Liver (tissue), 3 donors: Measurements from ENCODE around the gene IGF1R.

Source experiments
- ATF3 ChIP-seq: IDR thresholded peaks from 2 replicates; pipeline ENCODE4 v1.6.1; 2016; ENCODE audit warnings: antibody characterized with exemption
- CTCF ChIP-seq: fragments of 150-350 bp; IDR thresholded peaks from 2 replicates; pipeline ENCODE4 v1.5.1; 2017; ENCODE audit warnings: improper control_type of control experiment, low read depth, low read length; ENCODE audit not compliant: missing input control
- HNF4G ChIP-seq: IDR thresholded peaks from 2 replicates; pipeline ENCODE4 v1.6.1; 2016; ENCODE audit warnings: antibody characterized with exemption
- MAX ChIP-seq: IDR thresholded peaks from 2 replicates; pipeline ENCODE4 v1.6.1; 2016; ENCODE audit warnings: antibody characterized with exemption
- RAD21 ChIP-seq, 2 donors: IDR thresholded peaks; 2 replicates each; pipeline ENCODE4 v1.6.1; 2016; ENCODE audit warnings: antibody characterized with exemption in 2 of 2, mild to moderate bottlenecking in 2 of 2
- REST ChIP-seq: IDR thresholded peaks from 2 replicates; pipeline ENCODE4 v1.6.1; 2016; ENCODE audit warnings: antibody characterized with exemption, mild to moderate bottlenecking
- YY1 ChIP-seq: IDR thresholded peaks from 2 replicates; pipeline ENCODE4 v1.6.1; 2016; ENCODE audit warnings: antibody characterized with exemption, mild to moderate bottlenecking
- donor health status: healthy.
- donor health status: healthy.

GRCh38 chr15:98942431-98942830, 294.1 kb downstream of the IGF1R start:
- TF ChIP-seq CTCF (no peak), ATF3 (no peak), RAD21 (IDR thresholded peaks at IDR 0.05) (no peak), YY1 (no peak), REST (no peak), HNF4G (no peak), MAX (no peak)
